Activated CD8-positive, alpha-beta T cell treated with anti-CD3 and anti-CD28 coated beads for 36 hours (primary cell): ENCODE data around the gene SHKBP1. TPM values are rescaled to one million over a fixed set of nuclear protein-coding genes. Genes with fewer than 3 reads are reported as not detected.

Source experiments
- ATAC-seq: fragments of 200-7000 bp; cut with Tn5 transposase; one replicate; pipeline ENCODE4 v1.10.0; 2021; ENCODE audit warnings: mild to moderate bottlenecking, moderate library complexity
- CTCF ChIA-PET: fragments of 350-600 bp; sonication (Branson Sonifier 250); formaldehyde crosslinking; loops from one replicate; lab custom pipeline; 2021; ENCODE audit warnings: antibody characterized with exemption; lab: Charles Lee
- POLR2A ChIA-PET: fragments of 350-600 bp; sonication (Branson Sonifier 250); formaldehyde crosslinking; loops from one replicate; lab custom pipeline; 2021; ENCODE audit warnings: antibody characterized with exemption; lab: Charles Lee
- DNase-seq: peaks from one replicate; pipeline ENCODE4 v3.0.0-alpha.2; 2020
- H3K27ac Mint-ChIP-seq: one replicate; pipeline ENCODE4 v1.8.0; 2021; ENCODE audit warnings: mild to moderate bottlenecking, mixed read lengths
- H3K27me3 Mint-ChIP-seq: one replicate; pipeline ENCODE4 v1.8.0; 2021; ENCODE audit warnings: mixed read lengths
- H3K36me3 Mint-ChIP-seq: one replicate; pipeline ENCODE4 v1.8.0; 2021; ENCODE audit warnings: low read depth, mixed read lengths
- H3K4me1 Mint-ChIP-seq: one replicate; pipeline ENCODE4 v1.8.0; 2021; ENCODE audit warnings: low read depth, mixed read lengths
- H3K4me3 Mint-ChIP-seq: one replicate; pipeline ENCODE4 v1.8.0; 2021; ENCODE audit warnings: mild to moderate bottlenecking, moderate library complexity, mixed read lengths
- H3K9me3 Mint-ChIP-seq: one replicate; pipeline ENCODE4 v1.8.0; 2021; ENCODE audit warnings: mixed read lengths
- intact Hi-C: fragments of 100-400 bp; cut with micrococcal nuclease; formaldehyde crosslinking; loops from one replicate; pipeline ENCODE4 v1.10.0; 2022
- total RNA-seq, 2 experiments: library from RNA; stranded (reverse); gene quantifications; one replicate each; pipeline ENCODE4 v1.2.3, GENCODE V29; 2021
- TF ChIP-seq, protein P1 (sequence below): fragments of 200-600 bp; IDR thresholded peaks from one replicate; pipeline ENCODE4 v1.8.0; 2022; ENCODE audit warnings: antibody characterized with exemption, mild to moderate bottlenecking

SHKBP1 gene, protein sequence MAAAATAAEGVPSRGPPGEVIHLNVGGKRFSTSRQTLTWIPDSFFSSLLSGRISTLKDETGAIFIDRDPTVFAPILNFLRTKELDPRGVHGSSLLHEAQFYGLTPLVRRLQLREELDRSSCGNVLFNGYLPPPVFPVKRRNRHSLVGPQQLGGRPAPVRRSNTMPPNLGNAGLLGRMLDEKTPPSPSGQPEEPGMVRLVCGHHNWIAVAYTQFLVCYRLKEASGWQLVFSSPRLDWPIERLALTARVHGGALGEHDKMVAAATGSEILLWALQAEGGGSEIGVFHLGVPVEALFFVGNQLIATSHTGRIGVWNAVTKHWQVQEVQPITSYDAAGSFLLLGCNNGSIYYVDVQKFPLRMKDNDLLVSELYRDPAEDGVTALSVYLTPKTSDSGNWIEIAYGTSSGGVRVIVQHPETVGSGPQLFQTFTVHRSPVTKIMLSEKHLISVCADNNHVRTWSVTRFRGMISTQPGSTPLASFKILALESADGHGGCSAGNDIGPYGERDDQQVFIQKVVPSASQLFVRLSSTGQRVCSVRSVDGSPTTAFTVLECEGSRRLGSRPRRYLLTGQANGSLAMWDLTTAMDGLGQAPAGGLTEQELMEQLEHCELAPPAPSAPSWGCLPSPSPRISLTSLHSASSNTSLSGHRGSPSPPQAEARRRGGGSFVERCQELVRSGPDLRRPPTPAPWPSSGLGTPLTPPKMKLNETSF
- total RNA-seq: 10 to 100 TPM; 82.8 to 89.3 TPM

DNA sequence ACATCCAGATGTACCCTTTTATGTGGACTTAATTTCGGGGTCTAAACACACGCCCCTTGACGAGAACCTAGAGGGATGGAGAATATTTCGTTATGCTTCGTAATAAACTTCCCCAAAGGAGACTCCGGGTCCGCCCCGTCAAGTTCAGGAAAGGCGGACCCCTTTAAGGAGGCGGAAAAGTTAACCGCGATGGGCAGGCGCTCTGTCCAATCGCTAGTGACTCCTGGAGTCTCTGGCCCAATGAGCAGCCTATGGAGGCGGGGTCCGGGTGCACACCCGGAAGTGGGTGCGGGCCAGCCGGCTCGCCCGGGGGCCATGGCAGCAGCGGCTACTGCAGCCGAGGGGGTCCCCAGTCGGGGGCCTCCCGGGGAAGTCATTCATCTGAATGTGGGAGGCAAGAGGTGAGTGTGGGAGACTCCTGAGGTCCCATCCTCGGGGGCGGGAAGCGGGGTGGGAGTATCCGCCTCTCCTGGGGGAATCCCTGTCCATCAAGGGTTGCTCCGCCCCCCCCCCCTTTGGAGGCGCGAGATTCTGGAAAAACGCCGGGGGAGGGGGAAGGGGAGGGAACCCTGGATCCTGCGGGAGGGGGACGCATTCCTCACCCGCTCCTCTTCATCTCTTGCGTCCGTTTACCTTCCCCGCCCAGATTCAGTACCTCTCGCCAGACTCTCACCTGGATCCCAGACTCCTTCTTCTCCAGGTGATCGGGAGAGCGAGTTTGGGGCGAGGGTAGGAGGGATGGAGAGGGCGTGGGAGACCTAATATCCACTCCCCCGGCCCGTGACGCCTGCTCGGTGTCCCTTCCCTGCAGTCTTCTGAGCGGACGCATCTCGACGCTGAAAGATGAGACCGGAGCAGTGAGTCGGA, at the start of gene SHKBP1:
TSS of gene SHKBP1 (plus strand) at position 289 of the 867 bp plus-strand sequence. CDS start at position 316, 27 bp downstream.
- intact Hi-C loops: no loop called here
- ChIA-PET POLR2A (no interaction called here), CTCF (interaction anchor here (1.0 kb wide), 3 partner anchors 23 to 112 kb away, joined by 3 to 4 read pairs (median 3); no protein-coding TSS in a partner anchor)
- peak; percentile 97 for DNase-seq
- TF ChIP-seq, protein P1, sequence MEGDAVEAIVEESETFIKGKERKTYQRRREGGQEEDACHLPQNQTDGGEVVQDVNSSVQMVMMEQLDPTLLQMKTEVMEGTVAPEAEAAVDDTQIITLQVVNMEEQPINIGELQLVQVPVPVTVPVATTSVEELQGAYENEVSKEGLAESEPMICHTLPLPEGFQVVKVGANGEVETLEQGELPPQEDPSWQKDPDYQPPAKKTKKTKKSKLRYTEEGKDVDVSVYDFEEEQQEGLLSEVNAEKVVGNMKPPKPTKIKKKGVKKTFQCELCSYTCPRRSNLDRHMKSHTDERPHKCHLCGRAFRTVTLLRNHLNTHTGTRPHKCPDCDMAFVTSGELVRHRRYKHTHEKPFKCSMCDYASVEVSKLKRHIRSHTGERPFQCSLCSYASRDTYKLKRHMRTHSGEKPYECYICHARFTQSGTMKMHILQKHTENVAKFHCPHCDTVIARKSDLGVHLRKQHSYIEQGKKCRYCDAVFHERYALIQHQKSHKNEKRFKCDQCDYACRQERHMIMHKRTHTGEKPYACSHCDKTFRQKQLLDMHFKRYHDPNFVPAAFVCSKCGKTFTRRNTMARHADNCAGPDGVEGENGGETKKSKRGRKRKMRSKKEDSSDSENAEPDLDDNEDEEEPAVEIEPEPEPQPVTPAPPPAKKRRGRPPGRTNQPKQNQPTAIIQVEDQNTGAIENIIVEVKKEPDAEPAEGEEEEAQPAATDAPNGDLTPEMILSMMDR: no peak
- Mint-ChIP-seq H3K4me3 (peak within 1 kb of the TSS; percentile 78), H3K36me3 (peaks cover 21% of the 10 kb centered on the region), H3K4me1 (peaks cover 18% of the 10 kb centered on the region), H3K27ac (peak within 1 kb of the TSS; percentile 76), H3K9me3 (no peaks in the 10 kb centered on the region), H3K27me3 (no peaks in the 10 kb centered on the region)
- ATAC-seq: peak; percentile 100

DNA sequence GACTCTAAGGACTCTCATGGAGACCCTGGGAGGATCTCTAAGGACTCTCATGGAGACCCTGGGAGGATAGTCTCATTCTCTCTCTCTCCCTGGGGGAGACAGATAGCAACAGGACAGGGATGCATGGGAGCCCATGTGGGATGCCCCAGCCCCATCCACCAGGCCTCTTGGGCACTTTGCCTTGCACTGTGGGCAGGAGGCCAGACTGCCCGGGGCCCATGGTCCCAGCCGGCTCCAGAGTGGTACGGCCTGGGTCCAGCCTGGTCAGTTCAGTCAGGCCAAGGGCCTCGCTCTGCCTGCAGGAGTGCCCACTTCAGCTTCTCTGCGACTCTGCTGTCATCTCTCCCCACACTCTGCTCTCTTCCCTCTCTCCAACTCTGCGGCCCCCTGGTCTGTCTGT, 48.6 kb upstream of the SHKBP1 start:
- ChIA-PET CTCF (interaction anchor here (1.2 to 2.1 kb wide), 2 partner anchors 78 to 107 kb away, joined by 3 to 7 read pairs; no protein-coding TSS in a partner anchor), POLR2A (no interaction called here)
- Mint-ChIP-seq H3K27ac (no peak overlapping the region), H3K27me3 (peaks cover 18% of the 10 kb centered on the region), H3K9me3 (no peaks in the 10 kb centered on the region), H3K4me3 (no peak overlapping the region), H3K36me3 (no peaks in the 10 kb centered on the region), H3K4me1 (peaks cover 12% of the 10 kb centered on the region)
- TF ChIP-seq, protein P1: no peak
- intact Hi-C loops: loop anchor here (5.0 to 10.0 kb wide), 2 partner anchors 69 to 223 kb away; no protein-coding TSS in a partner anchor
- ATAC-seq (no peak), DNase-seq (no peak)

DNA sequence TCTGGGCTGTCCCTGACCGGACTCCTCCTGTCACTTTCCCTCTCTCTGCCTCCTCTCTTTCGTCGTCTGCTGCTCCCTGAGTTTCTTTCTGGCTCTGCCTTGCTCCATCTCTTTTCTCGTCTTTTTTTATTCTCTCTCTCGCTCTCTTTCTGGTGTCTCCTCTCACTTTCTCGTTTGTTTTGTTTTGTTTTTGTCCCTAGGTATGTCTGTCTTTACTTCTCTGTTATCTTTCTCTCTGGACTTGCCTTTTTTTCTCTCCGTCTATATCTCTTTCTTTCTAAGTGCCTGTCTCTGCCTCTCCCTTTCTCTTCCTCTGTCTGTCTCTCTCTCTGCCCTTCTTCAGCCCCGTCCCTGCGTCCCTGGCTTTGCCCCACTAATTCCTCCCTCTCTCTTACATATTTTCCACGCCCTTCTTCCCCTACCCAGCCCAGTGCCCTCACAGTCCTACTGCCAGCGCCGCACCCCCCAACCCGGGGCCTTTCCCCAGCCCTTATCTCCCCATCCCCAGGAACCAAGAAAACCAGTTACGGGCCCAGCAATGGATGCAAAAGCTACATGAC, 48.1 kb upstream of the SHKBP1 start:
- ATAC-seq (no peak), DNase-seq (no peak)
- TF ChIP-seq, protein P1: no peak
- Mint-ChIP-seq H3K27ac (no peak overlapping the region), H3K36me3 (no peaks in the 10 kb centered on the region), H3K27me3 (peaks cover 20% of the 10 kb centered on the region), H3K4me3 (no peak overlapping the region), H3K9me3 (no peaks in the 10 kb centered on the region), H3K4me1 (peaks cover 12% of the 10 kb centered on the region)
- POLR2A ChIA-PET: no interaction called here
- intact Hi-C loops: loop anchor here (5.0 to 10.0 kb wide), 2 partner anchors 69 to 224 kb away; no protein-coding TSS in a partner anchor
- CTCF ChIA-PET: interaction anchor here (0.6 to 2.1 kb wide), 3 partner anchors 42 to 107 kb away, joined by 3 to 7 read pairs (median 3); no protein-coding TSS in a partner anchor

DNA sequence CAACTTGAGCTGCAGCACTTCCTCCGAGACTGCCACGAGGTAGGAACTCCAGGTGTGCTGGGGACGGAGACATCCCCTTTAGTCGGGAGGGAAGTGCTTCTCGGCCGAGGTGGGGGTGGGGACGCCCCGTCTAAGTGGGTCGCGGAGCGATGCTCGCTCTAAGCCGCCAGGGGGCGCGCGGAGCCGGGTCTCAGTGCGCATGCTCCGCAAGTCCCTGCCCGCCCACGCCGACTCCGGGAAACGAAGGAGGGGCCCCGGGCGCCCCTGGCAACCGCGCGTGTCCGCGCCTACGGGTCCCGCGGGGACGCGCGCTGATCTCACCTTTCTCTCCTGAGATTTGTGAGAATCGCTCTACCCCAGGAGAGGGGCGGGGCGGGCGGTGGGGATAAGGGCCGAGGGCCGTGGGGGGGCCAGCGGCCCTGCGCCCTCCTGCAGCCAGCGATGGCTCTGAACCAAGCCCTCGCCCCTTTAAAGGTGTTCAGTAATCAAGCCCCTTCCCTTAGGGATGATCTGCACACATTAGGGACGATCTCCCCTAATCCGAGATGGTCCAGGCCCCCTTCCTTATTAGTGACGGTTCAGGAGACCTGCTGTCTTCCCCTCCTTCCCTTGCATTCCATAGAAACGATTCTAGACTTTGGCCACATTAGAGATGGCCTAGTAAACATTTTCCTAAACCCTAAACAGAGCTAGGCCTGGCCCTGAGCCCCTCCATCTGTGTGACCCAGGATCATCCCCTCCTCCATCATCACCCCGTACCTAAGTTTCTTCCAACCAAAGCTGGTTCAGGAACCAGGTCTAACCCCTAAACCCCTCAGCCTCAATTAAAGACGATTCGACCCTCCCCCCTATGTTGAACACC, 47.3 kb upstream of the SHKBP1 start:
- DNase-seq (peak; percentile 91), ATAC-seq (peak; percentile 90)
- intact Hi-C loops: loop anchor here (5.0 to 10.0 kb wide), 2 partner anchors 68 to 225 kb away; no protein-coding TSS in a partner anchor
- Mint-ChIP-seq H3K36me3 (no peaks in the 10 kb centered on the region), H3K4me3 (peak overlapping the region; percentile 38), H3K9me3 (no peaks in the 10 kb centered on the region), H3K27me3 (peaks cover 20% of the 10 kb centered on the region), H3K27ac (no peak overlapping the region), H3K4me1 (peaks cover 12% of the 10 kb centered on the region)
- ChIA-PET POLR2A (no interaction called here), CTCF (interaction anchor here (0.6 to 2.1 kb wide), 3 partner anchors 41 to 106 kb away, joined by 3 to 7 read pairs (median 3); no protein-coding TSS in a partner anchor)
- TF ChIP-seq, protein P1: peak; percentile 99
